Neural cell (in vitro differentiated cells): ENCODE measurements around the gene MSL2.

ENCODE experiments used
- EP300 ChIP-seq: fragments of 450-650 bp; conservative IDR thresholded peaks from 2 replicates; pipeline ENCODE4 v1.6.1; 2014; ENCODE audit warnings: antibody characterized with exemption, mild to moderate bottlenecking, moderate library complexity; ENCODE audit not compliant: poor library complexity, severe bottlenecking
- RAD21 ChIP-seq: fragments of 450-650 bp; conservative IDR thresholded peaks from 2 replicates; pipeline ENCODE4 v1.6.1; 2014; ENCODE audit warnings: antibody characterized with exemption, mild to moderate bottlenecking, moderate library complexity
- TAF1 ChIP-seq: IDR thresholded peaks from 2 replicates; pipeline ENCODE4 v1.6.1; 2012; ENCODE audit warnings: low read depth
- TF ChIP-seq, protein P1 (sequence below): fragments of 450-650 bp; IDR thresholded peaks from 2 replicates; pipeline ENCODE4 v1.5.1; 2014; ENCODE audit warnings: antibody characterized with exemption, mild to moderate bottlenecking, moderate library complexity; ENCODE audit not compliant: poor library complexity, severe bottlenecking

DNA sequence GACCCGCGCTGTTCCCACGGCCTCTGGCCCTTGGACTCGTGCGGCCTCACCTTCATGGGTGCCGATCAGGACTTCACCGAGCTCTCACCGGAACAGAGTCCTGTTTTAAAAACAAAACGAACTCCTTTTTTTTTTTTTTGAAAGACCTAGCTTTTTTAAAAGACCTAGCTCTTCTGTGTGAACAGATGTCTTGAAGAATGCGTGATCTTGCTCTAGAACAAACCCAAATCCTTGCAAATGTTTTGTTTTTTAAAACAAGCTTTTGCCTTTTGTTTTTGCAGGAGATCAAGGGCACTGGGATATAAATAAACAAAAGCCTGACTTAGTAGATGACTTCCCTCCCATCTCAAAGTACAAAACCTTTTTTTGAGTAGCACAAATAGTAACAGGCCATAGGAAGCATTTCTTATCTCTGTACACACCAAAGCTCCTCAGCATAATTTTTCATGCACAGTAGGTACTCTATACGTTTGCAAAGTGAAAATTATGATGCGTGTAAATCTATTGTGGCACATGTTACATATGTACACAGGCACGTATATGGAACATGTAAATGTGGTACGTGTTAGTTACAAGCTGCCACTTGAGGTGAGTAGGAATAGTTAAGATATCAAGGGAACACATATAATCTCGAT, 1.1 kb upstream of the MSL2 start:
- TF ChIP-seq TAF1, result no peak
- TF ChIP-seq, protein P1, sequence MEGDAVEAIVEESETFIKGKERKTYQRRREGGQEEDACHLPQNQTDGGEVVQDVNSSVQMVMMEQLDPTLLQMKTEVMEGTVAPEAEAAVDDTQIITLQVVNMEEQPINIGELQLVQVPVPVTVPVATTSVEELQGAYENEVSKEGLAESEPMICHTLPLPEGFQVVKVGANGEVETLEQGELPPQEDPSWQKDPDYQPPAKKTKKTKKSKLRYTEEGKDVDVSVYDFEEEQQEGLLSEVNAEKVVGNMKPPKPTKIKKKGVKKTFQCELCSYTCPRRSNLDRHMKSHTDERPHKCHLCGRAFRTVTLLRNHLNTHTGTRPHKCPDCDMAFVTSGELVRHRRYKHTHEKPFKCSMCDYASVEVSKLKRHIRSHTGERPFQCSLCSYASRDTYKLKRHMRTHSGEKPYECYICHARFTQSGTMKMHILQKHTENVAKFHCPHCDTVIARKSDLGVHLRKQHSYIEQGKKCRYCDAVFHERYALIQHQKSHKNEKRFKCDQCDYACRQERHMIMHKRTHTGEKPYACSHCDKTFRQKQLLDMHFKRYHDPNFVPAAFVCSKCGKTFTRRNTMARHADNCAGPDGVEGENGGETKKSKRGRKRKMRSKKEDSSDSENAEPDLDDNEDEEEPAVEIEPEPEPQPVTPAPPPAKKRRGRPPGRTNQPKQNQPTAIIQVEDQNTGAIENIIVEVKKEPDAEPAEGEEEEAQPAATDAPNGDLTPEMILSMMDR, result no peak
- TF ChIP-seq RAD21, result no peak
- no peak for TF ChIP-seq EP300
